ENCODE measurements around the gene ITGB8. TPM values are rescaled to one million over a fixed set of nuclear protein-coding genes. Genes with fewer than 3 reads are reported as not detected.
"Not testable (repeated sequence)": the region's sequence is repeated elsewhere in the genome, so short reads cannot be mapped to it uniquely, and the experiment has no call there.

ITGB8 gene
- total RNA-seq, 3 donors from 2014 or later = 9.3 to 11.6 (median 10.8) TPM

DNA sequence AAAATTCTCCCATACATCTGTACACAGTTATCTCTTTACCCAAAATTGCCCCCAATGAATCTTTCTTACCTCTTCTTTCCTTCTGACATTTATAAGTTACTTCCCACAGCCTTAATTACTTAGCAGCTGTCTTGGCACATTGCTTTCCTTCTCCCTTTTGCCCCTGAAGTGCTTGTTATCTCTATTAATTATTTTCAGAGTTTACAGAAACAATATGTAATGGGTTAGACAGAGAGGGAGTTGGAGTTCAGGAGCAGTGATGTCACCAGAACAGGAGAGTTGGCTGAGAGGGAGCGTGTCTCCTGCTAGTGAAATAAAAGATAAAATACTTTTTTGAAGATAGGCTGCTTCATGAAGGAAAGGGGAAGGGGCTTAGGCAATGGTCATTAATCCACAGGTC, 57.4 kb downstream of the ITGB8 start:
- Histone ChIP-seq H3K36me3 (ENCODE audit: low read depth) (no peaks in the 10 kb centered on the region), H3K4me3 (no peak overlapping the region), H3K4me1 (ENCODE audit: low read depth) (no peaks in the 10 kb centered on the region), H3K9me3 (no peaks in the 10 kb centered on the region)
- DNase-seq (no peak), ATAC-seq (no peak)
- TF ChIP-seq, protein P1, sequence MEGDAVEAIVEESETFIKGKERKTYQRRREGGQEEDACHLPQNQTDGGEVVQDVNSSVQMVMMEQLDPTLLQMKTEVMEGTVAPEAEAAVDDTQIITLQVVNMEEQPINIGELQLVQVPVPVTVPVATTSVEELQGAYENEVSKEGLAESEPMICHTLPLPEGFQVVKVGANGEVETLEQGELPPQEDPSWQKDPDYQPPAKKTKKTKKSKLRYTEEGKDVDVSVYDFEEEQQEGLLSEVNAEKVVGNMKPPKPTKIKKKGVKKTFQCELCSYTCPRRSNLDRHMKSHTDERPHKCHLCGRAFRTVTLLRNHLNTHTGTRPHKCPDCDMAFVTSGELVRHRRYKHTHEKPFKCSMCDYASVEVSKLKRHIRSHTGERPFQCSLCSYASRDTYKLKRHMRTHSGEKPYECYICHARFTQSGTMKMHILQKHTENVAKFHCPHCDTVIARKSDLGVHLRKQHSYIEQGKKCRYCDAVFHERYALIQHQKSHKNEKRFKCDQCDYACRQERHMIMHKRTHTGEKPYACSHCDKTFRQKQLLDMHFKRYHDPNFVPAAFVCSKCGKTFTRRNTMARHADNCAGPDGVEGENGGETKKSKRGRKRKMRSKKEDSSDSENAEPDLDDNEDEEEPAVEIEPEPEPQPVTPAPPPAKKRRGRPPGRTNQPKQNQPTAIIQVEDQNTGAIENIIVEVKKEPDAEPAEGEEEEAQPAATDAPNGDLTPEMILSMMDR (IDR thresholded peaks at IDR 0.05) = no peak
- intact Hi-C loops (cut with DNase I, micrococcal nuclease) = no loop called here

DNA sequence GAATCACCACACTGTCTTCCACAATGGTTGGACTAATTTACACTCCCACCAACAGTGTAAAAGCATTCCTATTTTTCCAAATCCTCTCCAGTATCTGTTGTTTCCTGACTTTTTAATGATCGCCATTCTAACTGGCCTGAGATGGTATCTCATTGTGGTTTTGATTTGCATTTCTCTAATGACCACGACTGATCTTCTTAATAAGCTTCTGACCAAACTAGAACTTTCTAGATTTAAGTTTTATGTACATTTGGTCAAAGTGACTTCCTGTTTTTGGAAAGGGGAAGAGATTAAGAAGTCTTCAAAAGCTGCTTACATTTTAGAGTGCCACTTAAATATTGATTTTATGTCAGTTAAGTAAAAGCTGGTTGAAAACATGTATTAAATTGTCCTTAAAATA, 58.5 kb downstream of the ITGB8 start:
- DNase-seq; H3K4me3 ChIP-seq; ATAC-seq; H3K9me3 ChIP-seq; H3K36me3 ChIP-seq (ENCODE audit: low read depth); H3K4me1 ChIP-seq (ENCODE audit: low read depth); intact Hi-C loops (cut with DNase I, micrococcal nuclease): not testable (repeated sequence)

DNA sequence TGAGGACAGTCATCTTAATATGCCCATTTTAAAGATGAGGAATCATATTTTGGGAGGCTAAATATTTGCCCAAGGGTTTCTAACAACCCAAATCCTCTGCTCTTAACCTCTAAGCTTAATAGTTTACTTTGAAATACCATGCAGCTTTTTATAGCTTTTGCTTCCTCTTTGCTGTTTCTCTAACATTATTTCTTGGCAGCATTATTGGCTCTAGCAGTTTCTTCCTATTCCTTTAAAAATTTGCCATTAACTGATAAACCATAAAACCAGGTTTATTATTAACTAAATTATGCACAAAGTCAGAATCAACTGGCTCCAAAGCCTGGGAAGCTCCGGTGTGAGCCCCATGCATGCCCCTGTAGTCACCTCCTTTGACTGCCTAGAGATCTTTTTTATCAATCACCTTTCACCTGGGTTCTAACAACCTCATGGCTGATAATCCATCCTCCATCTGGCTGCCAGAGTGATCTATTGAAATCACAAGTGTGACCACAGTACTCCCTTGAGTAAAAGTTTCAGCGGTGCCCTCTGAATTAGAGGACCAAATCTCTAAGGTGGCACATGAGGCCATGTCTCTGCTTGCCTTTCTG, 62.4 kb downstream of the ITGB8 start:
- H3K9me3 ChIP-seq = no peaks in the 10 kb centered on the region
- TF ChIP-seq, protein P1 (IDR thresholded peaks at IDR 0.05) = no peak
- ATAC-seq (peak; percentile 76), DNase-seq (peak in 2 of 3 donors; percentile 10 to 57)
- H3K4me3 ChIP-seq = no peak overlapping the region
- intact Hi-C loops (cut with DNase I, micrococcal nuclease) = no loop called here
- H3K36me3 ChIP-seq (ENCODE audit: low read depth) = no peaks in the 10 kb centered on the region
- no peaks in the 10 kb centered on the region for H3K4me1 ChIP-seq (ENCODE audit: low read depth)

DNA sequence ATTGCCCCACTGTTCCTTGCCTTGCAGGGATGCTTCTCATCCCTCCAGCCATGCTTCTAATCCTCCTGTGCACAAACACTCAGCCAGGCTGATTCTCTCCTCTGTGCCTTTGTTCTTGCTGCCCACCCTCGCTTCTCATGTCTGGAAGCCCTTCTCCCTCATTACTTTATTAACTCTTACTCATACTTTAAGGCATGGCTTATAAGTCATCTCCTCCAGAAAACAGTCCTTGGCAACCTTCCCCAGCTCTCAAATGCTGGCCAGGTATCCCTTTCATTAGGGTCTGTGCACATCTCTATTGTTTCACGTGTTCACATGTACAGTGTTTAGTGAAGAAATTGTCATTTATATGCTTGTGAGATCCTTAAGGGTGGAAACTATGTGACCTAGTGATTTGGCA, 62.9 kb downstream of the ITGB8 start:
- TF ChIP-seq, protein P1 (IDR thresholded peaks at IDR 0.05) = no peak
- intact Hi-C loops (cut with DNase I, micrococcal nuclease) = no loop called here
- H3K4me3 ChIP-seq = no peak overlapping the region
- H3K36me3 ChIP-seq (ENCODE audit: low read depth) = no peaks in the 10 kb centered on the region
- H3K9me3 ChIP-seq = no peaks in the 10 kb centered on the region
- no peaks in the 10 kb centered on the region for H3K4me1 ChIP-seq (ENCODE audit: low read depth)
- DNase-seq = no peak
- ATAC-seq = no peak

DNA sequence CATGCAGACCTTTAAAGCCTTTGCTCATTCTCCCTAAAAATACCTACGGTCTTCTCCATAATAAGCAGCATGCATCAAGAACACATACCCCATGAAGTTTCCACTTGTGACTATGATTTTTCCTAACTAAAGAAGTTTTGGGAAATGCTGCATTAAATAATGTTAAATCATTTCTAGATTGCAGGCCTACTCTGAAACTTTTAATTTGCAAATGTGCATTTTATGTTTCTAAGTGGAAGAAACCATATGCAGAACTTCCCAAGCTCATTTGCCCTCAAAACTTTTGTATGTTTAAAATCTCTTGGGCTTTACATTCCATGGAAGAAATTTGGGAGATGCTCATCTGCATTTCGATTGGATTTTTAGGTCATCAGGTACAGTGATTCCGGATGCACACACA, 63.6 kb downstream of the ITGB8 start:
- ATAC-seq = no peak
- H3K4me3 ChIP-seq = no peak overlapping the region
- intact Hi-C loops (cut with DNase I, micrococcal nuclease) = no loop called here
- TF ChIP-seq, protein P1 (IDR thresholded peaks at IDR 0.05) = no peak
- H3K9me3 ChIP-seq = no peaks in the 10 kb centered on the region
- DNase-seq = no peak
- H3K36me3 ChIP-seq (ENCODE audit: low read depth) = no peaks in the 10 kb centered on the region
- no peaks in the 10 kb centered on the region for H3K4me1 ChIP-seq (ENCODE audit: low read depth)

DNA sequence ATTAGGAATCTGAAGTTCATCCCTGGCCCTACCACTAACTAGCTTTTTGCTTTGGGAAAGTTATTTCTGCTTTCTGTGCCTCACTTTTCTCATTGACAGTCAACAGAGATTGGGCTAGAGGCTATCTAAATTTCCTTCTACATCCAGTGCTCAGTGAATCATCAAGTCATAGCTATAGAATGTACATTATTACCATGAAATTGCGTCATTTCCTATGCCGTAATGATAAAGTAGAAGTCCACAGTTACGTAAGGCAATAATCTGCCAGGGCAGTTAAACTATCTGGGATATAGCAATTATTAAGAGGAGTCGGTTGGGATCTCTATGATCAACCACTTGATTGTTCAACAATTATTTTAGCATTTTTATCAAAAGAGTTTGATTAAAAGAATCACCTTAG, 64.4 kb downstream of the ITGB8 start:
- DNase-seq = no peak

More for the DNA sequence above, 64.4 kb downstream of the ITGB8 start:
- peak; percentile 17 for ATAC-seq
- Histone ChIP-seq H3K9me3 (no peaks in the 10 kb centered on the region), H3K4me1 (ENCODE audit: low read depth) (no peaks in the 10 kb centered on the region), H3K4me3 (no peak overlapping the region), H3K36me3 (ENCODE audit: low read depth) (no peaks in the 10 kb centered on the region)
- TF ChIP-seq, protein P1 (IDR thresholded peaks at IDR 0.05) = no peak
- intact Hi-C loops (cut with DNase I, micrococcal nuclease) = no loop called here
